ENCODE results near the gene MAML2.
"Not testable (repeated sequence)": the region's sequence is repeated elsewhere in the genome, so short reads cannot be mapped to it uniquely, and the experiment has no call there.

Gene MAML2

DNA sequence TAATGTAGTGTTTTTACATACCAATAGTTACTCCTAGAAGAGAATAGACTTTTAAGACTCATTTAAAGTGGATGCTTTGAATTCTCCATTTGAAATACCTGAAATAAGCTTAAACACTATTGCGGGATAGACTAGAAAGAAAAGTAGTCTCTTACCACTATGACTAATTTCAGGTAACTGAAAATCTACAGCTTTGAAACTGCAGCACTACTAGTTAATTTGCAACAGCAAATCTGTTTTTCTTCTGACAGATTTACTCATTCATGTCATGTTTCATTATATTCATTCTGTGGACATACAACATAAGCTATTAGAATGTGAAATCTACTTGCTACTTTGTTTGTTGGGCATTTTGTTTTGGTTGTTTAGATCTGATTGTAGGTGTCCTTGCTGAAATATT, 153.6 kb downstream of the MAML2 start:
- Histone ChIP-seq H2AFZ (ENCODE audit: low read depth, low read length) (no peak overlapping the region), H3K4me1 (ENCODE audit: insufficient read depth, low read length) (peaks cover 27% of the 10 kb centered on the region), H3K4me3 (ENCODE audit: low read length) (no peak overlapping the region), H3K27me3 (ENCODE audit: insufficient read depth, low read length) (no peaks in the 10 kb centered on the region), H3K36me3 (ENCODE audit: insufficient read depth, low read length) (no peaks in the 10 kb centered on the region), H3K9me3 (ENCODE audit: low read length) (no peaks in the 10 kb centered on the region)

DNA sequence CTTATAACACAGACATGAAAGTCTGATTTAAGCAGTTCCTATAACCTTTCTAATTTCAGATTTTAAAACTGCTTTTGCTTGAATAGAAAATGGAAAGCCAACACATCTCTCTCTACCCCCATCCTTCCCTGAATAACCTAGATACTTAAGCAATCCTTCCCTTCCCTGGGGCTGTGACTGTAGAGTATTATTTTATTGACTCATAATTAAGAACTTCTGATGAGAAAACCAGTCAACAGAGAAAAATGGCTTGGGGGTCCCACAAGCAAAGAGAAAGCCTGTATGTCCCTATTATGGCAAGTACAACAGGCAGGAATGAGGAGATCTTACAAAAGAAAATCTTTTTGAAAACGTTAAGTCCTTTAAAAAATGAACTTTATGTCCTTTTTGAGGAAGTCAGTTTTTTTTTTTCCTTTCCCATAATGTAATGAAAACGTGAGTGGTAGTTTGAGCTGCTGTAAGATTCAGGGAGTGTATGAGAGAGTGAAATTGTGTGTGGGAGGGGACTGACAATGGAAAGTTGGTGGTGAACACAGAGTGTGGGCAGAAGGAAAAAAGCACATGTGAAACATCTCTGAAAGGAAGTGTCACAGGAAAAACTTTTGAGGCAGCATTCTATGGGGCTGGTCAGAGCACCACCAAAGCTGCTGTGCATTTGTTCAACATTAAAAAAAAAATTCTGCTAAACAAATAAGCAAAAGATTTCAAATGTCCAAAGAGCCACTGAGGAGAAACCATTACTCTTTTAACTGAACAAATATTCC, 154.6 kb downstream of the MAML2 start:
- Histone ChIP-seq H3K4me1 (ENCODE audit: insufficient read depth, low read length) (peaks cover 18% of the 10 kb centered on the region), H3K9me3 (ENCODE audit: low read length) (no peaks in the 10 kb centered on the region), H3K27me3 (ENCODE audit: insufficient read depth, low read length) (no peaks in the 10 kb centered on the region), H3K4me3 (ENCODE audit: low read length) (no peak overlapping the region), H2AFZ (ENCODE audit: low read depth, low read length) (no peak overlapping the region), H3K36me3 (ENCODE audit: insufficient read depth, low read length) (no peaks in the 10 kb centered on the region)

DNA sequence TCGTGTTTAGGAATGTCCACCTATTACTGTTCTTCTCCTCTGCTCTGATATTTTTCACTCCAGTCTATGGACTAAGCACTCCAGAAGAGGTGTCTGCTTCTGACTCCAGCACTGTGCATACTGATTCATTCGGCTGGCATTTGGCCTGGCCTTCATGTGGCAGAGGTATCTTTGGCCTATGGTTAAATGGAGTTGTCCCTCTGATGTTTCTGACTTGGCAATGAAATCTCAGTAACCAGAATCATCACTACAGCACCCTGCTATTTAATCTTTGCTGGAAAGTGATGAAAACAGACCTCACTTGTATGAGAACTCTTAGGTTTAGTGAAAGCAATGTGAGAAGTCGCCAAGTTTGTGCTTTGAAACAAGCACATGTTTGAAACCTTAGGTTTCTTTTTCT, 155.2 kb downstream of the MAML2 start:
- Histone ChIP-seq H3K9me3 (ENCODE audit: low read length) (no peaks in the 10 kb centered on the region), H3K27me3 (ENCODE audit: insufficient read depth, low read length) (no peaks in the 10 kb centered on the region), H3K4me1 (ENCODE audit: insufficient read depth, low read length) (peaks cover 14% of the 10 kb centered on the region), H2AFZ (ENCODE audit: low read depth, low read length) (no peak overlapping the region), H3K4me3 (ENCODE audit: low read length) (no peak overlapping the region), H3K36me3 (ENCODE audit: insufficient read depth, low read length) (no peaks in the 10 kb centered on the region)

DNA sequence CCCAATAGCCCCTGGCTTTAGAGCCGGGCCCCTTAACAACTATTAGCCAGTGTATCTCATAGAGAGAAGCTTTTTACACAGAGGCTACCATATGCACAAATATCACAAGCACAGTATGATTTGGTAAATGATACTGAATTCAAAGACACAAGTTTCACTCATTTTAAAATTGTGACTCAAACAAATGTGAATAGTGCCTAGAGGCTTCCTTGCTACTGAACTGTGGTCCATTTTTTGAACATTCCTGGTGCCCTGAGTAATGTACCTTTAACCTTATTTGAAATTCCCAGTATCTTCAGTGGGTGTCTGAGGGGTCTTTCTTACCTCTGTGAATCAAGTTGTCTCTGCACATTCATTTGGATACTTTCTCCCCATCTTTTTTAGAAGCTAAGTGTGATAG, 156.2 kb downstream of the MAML2 start:
- Histone ChIP-seq H3K27me3 (ENCODE audit: insufficient read depth, low read length) (no peaks in the 10 kb centered on the region), H3K9me3 (ENCODE audit: low read length) (no peaks in the 10 kb centered on the region), H3K4me3 (ENCODE audit: low read length) (no peak overlapping the region)

DNA sequence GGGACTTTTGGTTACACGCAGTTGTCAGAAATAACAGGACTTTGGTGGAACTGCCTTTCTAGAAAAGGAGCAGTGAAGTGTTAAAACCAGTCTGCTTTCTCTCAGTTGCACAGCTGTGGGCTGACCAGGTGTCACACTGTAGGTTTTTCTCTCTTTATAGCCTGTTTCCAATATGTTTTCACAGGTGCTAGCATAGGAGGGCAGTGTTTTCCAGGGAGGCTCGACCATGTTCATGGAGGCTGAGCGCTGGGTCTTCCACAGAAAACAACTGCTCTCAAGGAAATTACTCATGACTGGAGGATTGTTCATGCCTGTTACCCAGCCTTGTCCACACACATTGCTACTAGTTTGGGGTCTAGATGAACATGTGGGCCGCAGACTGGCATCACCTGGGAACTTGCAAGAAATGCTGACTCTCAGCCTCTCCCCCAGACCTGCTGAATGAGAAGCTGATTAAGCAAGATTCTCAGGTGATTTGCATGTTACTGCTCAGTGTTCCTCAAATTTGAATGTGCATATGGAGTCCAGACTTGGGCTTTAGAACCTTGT, 157.7 kb downstream of the MAML2 start:
- H3K4me1 ChIP-seq (ENCODE audit: insufficient read depth, low read length) = peaks cover 19% of the 10 kb centered on the region
- no peak overlapping the region for H2AFZ ChIP-seq (ENCODE audit: low read depth, low read length)
- H3K36me3 ChIP-seq (ENCODE audit: insufficient read depth, low read length) = no peaks in the 10 kb centered on the region
- no peaks in the 10 kb centered on the region for H3K9me3 ChIP-seq (ENCODE audit: low read length)
- H3K27me3 ChIP-seq (ENCODE audit: insufficient read depth, low read length) = no peaks in the 10 kb centered on the region
- no peak overlapping the region for H3K4me3 ChIP-seq (ENCODE audit: low read length)

More for the DNA sequence above, 156.2 kb downstream of the MAML2 start:
- H3K36me3 ChIP-seq (ENCODE audit: insufficient read depth, low read length) = no peaks in the 10 kb centered on the region
- H2AFZ ChIP-seq (ENCODE audit: low read depth, low read length) = no peak overlapping the region
- peaks cover 15% of the 10 kb centered on the region for H3K4me1 ChIP-seq (ENCODE audit: insufficient read depth, low read length)

DNA sequence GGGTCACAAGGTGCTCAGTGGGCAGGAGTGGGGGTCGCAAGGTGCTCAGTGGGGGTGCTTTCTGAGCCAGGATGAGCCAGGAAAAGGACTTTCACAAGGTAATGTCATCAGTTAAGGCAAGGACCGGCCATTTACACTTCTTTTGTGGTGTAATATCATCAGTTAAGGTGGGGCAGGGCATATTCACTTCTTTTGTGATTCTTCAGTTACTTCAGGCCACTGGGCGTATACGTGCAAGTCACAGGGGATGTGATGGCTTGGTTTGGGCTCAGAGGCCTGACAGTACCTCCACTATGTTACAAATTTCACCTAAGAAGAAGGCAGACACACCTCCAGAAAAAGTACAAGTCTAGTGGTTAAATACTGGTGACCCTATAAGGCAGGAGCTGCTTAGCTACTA, 162.1 kb downstream of the MAML2 start:
- not testable (repeated sequence) for H3K9me3 ChIP-seq (ENCODE audit: low read length); H3K4me3 ChIP-seq (ENCODE audit: low read length)

DNA sequence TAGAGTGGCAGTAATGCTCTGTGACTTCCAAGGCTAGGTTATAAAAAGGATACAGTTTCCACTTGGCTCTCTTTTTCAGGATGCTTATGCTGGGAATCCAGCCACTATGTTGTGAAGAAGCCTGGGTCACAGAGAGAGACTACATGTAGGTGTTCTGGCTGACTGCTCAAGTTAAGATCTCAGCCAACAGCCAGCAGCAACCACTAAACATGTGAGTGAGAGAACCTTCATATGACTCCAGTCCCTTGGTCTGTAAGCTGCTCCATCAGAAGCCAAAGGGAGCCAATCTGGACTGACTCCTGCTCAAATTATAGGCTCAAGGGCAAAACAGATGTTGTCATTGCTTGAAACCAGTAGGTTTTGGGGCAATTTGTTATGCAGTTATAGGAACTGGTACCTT, 162.7 kb downstream of the MAML2 start:
- peaks cover 28% of the 10 kb centered on the region for H3K4me1 ChIP-seq (ENCODE audit: insufficient read depth, low read length)
- no peaks in the 10 kb centered on the region for H3K9me3 ChIP-seq (ENCODE audit: low read length)
- no peak overlapping the region for H3K4me3 ChIP-seq (ENCODE audit: low read length)
- no peaks in the 10 kb centered on the region for H3K27me3 ChIP-seq (ENCODE audit: insufficient read depth, low read length)
- H3K36me3 ChIP-seq (ENCODE audit: insufficient read depth, low read length) = no peaks in the 10 kb centered on the region
- H2AFZ ChIP-seq (ENCODE audit: low read depth, low read length) = no peak overlapping the region

More for the DNA sequence above, 162.1 kb downstream of the MAML2 start:
- not testable (repeated sequence) for H3K27me3 ChIP-seq (ENCODE audit: insufficient read depth, low read length); H2AFZ ChIP-seq (ENCODE audit: low read depth, low read length); H3K36me3 ChIP-seq (ENCODE audit: insufficient read depth, low read length)
- H3K4me1 ChIP-seq (ENCODE audit: insufficient read depth, low read length) = peaks cover 28% of the 10 kb centered on the region

DNA sequence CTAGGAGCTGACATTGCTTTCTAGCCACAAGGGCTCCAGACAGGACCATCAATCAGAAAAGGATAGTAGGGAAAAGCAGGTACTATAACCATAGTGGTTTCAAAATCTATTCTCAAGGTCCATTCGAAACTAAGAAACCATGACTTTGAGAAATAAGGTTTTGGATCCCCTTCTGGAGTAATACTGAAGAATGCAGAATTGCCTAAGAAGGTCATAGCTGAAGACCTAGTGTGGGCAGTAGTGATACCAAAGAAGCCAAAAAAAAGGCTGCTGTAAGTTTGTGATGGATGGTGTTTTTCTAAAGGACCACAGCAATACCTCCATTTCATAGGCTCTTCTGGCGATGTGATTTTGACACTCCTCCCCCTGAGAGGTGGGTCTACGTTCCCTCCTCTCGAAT, 163.1 kb downstream of the MAML2 start:
- no peaks in the 10 kb centered on the region for H3K36me3 ChIP-seq (ENCODE audit: insufficient read depth, low read length)
- no peak overlapping the region for H3K4me3 ChIP-seq (ENCODE audit: low read length)
- H2AFZ ChIP-seq (ENCODE audit: low read depth, low read length) = no peak overlapping the region
- peaks cover 28% of the 10 kb centered on the region for H3K4me1 ChIP-seq (ENCODE audit: insufficient read depth, low read length)
- H3K27me3 ChIP-seq (ENCODE audit: insufficient read depth, low read length) = no peaks in the 10 kb centered on the region
- H3K9me3 ChIP-seq (ENCODE audit: low read length) = no peaks in the 10 kb centered on the region

DNA sequence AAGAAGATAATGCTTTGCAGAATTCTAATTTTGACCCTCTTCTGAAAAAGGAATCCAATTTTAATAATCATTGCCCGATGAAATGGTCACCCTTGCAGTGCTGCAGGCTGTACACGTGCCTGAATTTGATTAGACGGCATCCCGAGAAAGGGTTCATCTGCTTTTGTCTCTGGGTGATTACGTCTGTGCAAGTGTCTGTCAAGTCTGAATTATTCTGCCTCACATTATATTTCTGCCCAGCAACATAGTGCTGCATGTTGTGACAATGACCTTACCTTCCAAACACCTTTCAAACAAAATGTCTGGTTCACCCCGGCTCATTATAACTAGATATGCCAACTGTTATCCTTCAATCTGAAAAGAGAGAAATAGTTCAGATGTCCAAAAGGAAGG, 164.1 kb downstream of the MAML2 start:
- H3K9me3 ChIP-seq (ENCODE audit: low read length) = no peaks in the 10 kb centered on the region

DNA sequence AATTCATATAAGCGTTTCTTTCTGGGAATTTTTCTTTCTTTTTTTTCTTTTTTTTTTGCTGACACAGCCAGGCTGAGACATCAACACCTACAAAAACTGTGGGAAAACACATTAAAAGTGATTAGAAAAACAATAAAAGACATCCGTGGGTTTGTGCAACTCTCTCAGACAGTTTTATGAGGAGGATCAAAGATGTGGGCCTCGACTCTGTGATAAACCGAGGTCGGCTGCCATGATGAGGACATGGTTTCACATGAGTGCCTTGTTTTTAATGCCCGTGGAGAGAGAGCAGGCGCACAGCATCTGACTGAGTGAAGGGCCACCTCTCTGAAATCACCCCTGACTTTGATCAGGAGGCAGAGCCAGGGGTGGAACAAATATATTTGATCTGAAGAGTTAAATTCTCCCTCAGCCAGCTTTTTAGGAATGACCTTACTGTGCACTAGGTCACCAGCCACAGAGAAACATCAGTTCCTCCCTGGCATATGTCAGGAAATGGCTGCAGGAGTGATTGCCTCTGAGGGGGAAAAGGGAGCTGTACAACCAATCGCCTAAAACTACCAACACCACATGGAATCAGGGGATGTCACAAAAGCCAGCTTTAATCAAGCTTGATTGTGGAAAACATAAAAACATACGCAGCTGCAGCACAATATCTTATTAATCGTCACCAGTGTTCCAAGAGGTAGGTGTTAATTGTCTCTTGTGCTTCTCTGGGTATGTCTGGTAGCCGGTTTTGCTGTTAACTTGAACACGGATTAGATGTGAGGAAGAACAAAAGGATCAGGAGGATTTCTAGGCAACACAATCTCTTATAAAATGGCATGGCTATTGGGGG, 164.7 kb downstream of the MAML2 start:
- Histone ChIP-seq H3K4me1 (ENCODE audit: insufficient read depth, low read length) (peaks cover 28% of the 10 kb centered on the region), H3K36me3 (ENCODE audit: insufficient read depth, low read length) (no peaks in the 10 kb centered on the region), H3K27me3 (ENCODE audit: insufficient read depth, low read length) (no peaks in the 10 kb centered on the region), H3K9me3 (ENCODE audit: low read length) (no peaks in the 10 kb centered on the region), H3K4me3 (ENCODE audit: low read length) (no peak overlapping the region), H2AFZ (ENCODE audit: low read depth, low read length) (no peak overlapping the region)

More for the DNA sequence above, 164.1 kb downstream of the MAML2 start:
- Histone ChIP-seq H2AFZ (ENCODE audit: low read depth, low read length) (no peak overlapping the region), H3K36me3 (ENCODE audit: insufficient read depth, low read length) (no peaks in the 10 kb centered on the region), H3K4me1 (ENCODE audit: insufficient read depth, low read length) (peaks cover 28% of the 10 kb centered on the region), H3K4me3 (ENCODE audit: low read length) (no peak overlapping the region), H3K27me3 (ENCODE audit: insufficient read depth, low read length) (no peaks in the 10 kb centered on the region)

DNA sequence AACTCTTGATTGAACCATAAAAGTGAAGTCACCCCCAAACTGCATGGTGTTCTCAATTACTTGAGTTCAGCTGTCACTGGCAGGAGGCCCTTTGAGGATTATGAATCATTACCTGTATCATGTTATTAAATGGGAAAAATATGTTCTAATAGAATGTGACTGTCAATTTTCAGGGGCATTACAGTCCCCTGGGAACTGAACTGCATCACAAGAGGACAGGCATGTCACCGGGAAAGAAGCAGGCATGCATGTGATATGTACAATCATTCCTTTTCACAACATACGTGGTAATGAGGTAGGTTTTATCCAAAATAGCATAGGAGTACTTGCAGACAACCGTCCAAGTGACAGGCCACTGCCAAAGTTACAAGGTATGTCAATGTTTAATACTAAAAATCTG, 165.8 kb downstream of the MAML2 start:
- H3K4me1 ChIP-seq (ENCODE audit: insufficient read depth, low read length) = peaks cover 28% of the 10 kb centered on the region
- no peak overlapping the region for H3K4me3 ChIP-seq (ENCODE audit: low read length)
- no peak overlapping the region for H2AFZ ChIP-seq (ENCODE audit: low read depth, low read length)
- no peaks in the 10 kb centered on the region for H3K36me3 ChIP-seq (ENCODE audit: insufficient read depth, low read length)
- no peaks in the 10 kb centered on the region for H3K27me3 ChIP-seq (ENCODE audit: insufficient read depth, low read length)
- no peaks in the 10 kb centered on the region for H3K9me3 ChIP-seq (ENCODE audit: low read length)

DNA sequence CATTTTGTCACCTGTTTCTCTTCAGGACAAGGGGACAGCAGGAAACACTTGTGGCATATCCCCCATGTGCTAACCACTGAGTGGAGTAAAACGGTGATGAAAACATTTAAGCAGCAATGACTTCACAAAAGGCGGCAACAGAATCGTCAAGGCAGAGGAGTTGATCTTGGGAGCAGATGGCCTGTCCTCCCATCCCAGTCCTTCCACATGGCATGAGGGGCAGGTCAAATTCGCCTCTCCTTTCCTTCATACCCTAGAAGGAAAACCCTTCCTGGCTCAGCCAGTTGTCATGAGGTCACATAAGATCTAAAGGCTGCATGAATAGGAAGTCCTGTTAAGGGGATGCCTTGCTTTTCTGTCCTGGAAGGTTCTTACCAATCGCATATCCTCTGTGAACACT, 169.1 kb downstream of the MAML2 start:
- Histone ChIP-seq H3K27me3 (ENCODE audit: insufficient read depth, low read length) (no peaks in the 10 kb centered on the region), H3K9me3 (ENCODE audit: low read length) (no peaks in the 10 kb centered on the region)

DNA sequence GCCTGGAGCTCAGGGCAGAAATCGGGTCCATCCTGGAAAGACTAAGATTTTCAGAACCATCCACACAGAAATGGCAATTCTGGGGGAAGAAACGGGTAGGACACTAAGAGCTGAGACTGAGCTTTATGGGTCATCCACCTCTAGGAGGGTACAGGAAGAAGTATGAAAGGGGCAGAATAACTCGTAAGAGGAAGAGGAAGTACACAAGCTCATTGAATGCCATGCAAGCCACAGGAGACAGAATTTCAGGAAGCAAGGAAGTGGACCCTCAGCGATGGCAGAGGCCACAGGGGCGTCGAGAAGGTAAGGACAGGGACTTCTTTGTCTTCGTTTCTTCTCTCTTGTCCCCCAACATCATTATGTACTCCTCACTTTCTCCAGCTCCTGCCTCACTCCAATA, 169.6 kb downstream of the MAML2 start:
- H3K4me3 ChIP-seq (ENCODE audit: low read length) = no peak overlapping the region
- H3K9me3 ChIP-seq (ENCODE audit: low read length) = no peaks in the 10 kb centered on the region
- no peak overlapping the region for H2AFZ ChIP-seq (ENCODE audit: low read depth, low read length)
- peaks cover 15% of the 10 kb centered on the region for H3K4me1 ChIP-seq (ENCODE audit: insufficient read depth, low read length)
- no peaks in the 10 kb centered on the region for H3K36me3 ChIP-seq (ENCODE audit: insufficient read depth, low read length)
- H3K27me3 ChIP-seq (ENCODE audit: insufficient read depth, low read length) = no peaks in the 10 kb centered on the region

More for the DNA sequence above, 169.1 kb downstream of the MAML2 start:
- H2AFZ ChIP-seq (ENCODE audit: low read depth, low read length) = no peak overlapping the region
- no peak overlapping the region for H3K4me3 ChIP-seq (ENCODE audit: low read length)
- H3K36me3 ChIP-seq (ENCODE audit: insufficient read depth, low read length) = no peaks in the 10 kb centered on the region
- H3K4me1 ChIP-seq (ENCODE audit: insufficient read depth, low read length) = peaks cover 15% of the 10 kb centered on the region

All from neuron (in vitro differentiated cells).